Colonic mucosa (tissue), 4 donors: ENCODE results near the gene CTAGE4. TPM values are rescaled to one million over a fixed set of nuclear protein-coding genes. Genes with fewer than 3 reads are reported as not detected.
"Not testable (repeated sequence)": the region's sequence is repeated elsewhere in the genome, so short reads cannot be mapped to it uniquely, and the experiment has no call there.

Experiments used
- DNase-seq: peaks from one replicate; pipeline ENCODE4 v3.0.0-alpha.2; 2020
- H3K27ac ChIP-seq: fragments of 200-600 bp; one replicate; pipeline ENCODE4 v1.8.0; 2021
- H3K27me3 ChIP-seq: fragments of 200-600 bp; one replicate; pipeline ENCODE4 v1.8.0; 2021
- H3K36me3 ChIP-seq: fragments of 200-600 bp; one replicate; pipeline ENCODE4 v1.8.0; 2021
- H3K4me1 ChIP-seq: fragments of 200-600 bp; one replicate; pipeline ENCODE4 v1.8.0; 2021; ENCODE audit warnings: mild to moderate bottlenecking
- H3K4me3 ChIP-seq: fragments of 200-600 bp; one replicate; pipeline ENCODE4 v1.8.0; 2021
- H3K9ac ChIP-seq, 2 donors: one replicate each; pipeline ENCODE4 v1.7.0; 2013; ENCODE audit warnings: control low read depth in 2 of 2, low read depth in 2 of 2, low read length in 2 of 2
- H3K9me3 ChIP-seq: fragments of 200-600 bp; one replicate; pipeline ENCODE4 v1.8.0; 2021
- CTCF ChIP-seq: fragments of 200-600 bp; IDR thresholded peaks from one replicate; pipeline ENCODE4 v1.8.0; 2022; ENCODE audit warnings: antibody characterized with exemption, mild to moderate bottlenecking
- intact Hi-C: fragments of 100-400 bp; cut with DNase I; formaldehyde crosslinking; loops from one replicate; pipeline ENCODE4 v1.14.1; 2022
- total RNA-seq, 2 donors: library from RNA; stranded (reverse); fragmentation: NEBNext Ultra II Directional in 1 of 2; extraction: Animal tissue kit (Norgen Biotek cat#: 25700) in 1 of 2; gene quantifications; one replicate each; pipeline ENCODE4 v1.2.1, GENCODE V29; 2021
- donor health status: healthy.
- donor health status: DM: no; HTN: no; CAD: no.
- donor health status: DM: no; HTN: no; CAD: no.

The CTAGE4 gene
- total RNA-seq, 2 donors from 2014 or later, result 9.9 to 12.1 TPM

DNA sequence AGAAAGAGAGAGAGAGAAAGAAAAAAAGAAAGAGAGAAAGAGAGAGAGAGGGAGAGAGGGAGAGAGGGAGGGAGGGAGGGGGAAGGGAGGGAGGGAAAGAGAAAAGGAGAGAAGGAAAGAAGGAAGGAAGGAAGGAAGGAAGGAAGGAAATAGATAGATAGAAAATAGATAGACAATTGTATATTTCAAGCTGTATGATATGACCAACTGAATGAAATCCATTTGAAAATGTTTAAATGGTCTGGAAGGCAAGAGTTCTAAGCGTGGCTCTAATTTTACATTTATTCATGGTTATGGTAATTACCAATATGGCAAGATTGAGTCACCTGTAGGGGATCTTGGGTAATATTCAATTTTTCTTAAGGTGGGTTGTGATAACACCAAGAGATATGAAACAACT is 24.4 kb upstream of the CTAGE4 start:
- H3K27me3 ChIP-seq, result no peaks in the 10 kb centered on the region
- H3K9me3 ChIP-seq, result no peaks in the 10 kb centered on the region
- H3K9ac ChIP-seq, result no peak overlapping the region
- intact Hi-C loops, result no loop called here
- DNase-seq, result no peak
- no peak overlapping the region for H3K4me3 ChIP-seq
- no peak overlapping the region for H3K27ac ChIP-seq
- no peak for TF ChIP-seq CTCF
- no peaks in the 10 kb centered on the region for H3K36me3 ChIP-seq
- H3K4me1 ChIP-seq, result no peaks in the 10 kb centered on the region

- TF ChIP-seq CTCF, result no peak
- Histone ChIP-seq H3K4me3 (no peak overlapping the region), H3K9me3 (no peaks in the 10 kb centered on the region), H3K36me3 (no peaks in the 10 kb centered on the region), H3K4me1 (no peaks in the 10 kb centered on the region), H3K27ac (no peak overlapping the region), H3K27me3 (no peaks in the 10 kb centered on the region), H3K9ac (no peak overlapping the region)
- intact Hi-C loops, result no loop called here
- DNase-seq, result no peak
Measured at GRCh38 chr7:144164784-144165183, 18.5 kb upstream of the CTAGE4 start.

DNA sequence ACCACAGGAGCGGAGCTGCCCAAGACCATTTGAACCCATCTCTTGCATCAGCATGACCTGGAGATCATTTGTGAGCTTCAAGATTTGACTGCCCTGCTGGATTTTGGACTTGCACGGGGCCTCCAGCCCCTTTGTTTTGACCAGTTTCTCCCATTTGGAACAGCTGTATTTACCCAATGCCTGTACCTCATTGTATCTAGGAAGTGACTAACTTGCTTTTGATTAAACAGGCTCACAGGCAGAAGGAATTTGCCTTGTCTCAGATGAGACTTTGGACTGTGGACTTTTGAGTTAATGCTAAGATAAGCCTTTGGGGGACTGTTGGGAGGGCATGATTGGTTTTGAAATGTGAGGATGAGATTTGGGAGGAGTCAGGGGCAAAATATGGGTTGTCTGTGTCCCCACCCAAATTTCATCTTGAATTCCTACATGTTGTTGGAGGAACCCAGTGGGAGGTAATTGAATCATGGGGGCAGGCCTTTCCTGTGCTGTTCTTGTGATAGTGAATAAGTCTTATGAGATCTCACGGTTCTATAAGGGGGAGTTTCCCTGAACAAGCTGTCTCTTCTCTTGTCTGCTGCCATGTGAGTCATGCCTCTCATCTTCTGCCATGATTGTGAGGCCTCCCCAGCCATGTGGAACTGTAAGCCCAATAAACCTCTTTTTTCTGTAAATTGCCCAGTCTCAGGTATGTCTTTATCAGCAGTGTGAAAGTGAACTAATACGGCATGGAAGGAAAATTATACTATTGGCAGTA is 11.5 kb upstream of the CTAGE4 start:
- not testable (repeated sequence) for H3K9me3 ChIP-seq, DNase-seq, H3K27ac ChIP-seq, H3K9ac ChIP-seq, H3K4me3 ChIP-seq, H3K27me3 ChIP-seq, H3K4me1 ChIP-seq, H3K36me3 ChIP-seq
- intact Hi-C loops, result loop anchor here (5.0 kb wide), 1 partner anchor 231 kb away; the partner anchor contains the start of gene NOBOX

GRCh38 chr7:144174613-144175012 is 8.7 kb upstream of the CTAGE4 start:
- Histone ChIP-seq H3K9me3 (no peaks in the 10 kb centered on the region), H3K4me1 (no peaks in the 10 kb centered on the region), H3K9ac (no peak overlapping the region), H3K27me3 (no peaks in the 10 kb centered on the region), H3K4me3 (no peak overlapping the region), H3K27ac (no peak overlapping the region), H3K36me3 (no peaks in the 10 kb centered on the region)
- intact Hi-C loops, result loop anchor here (5.0 kb wide), 1 partner anchor 228 kb away; the partner anchor contains the start of gene NOBOX
- no peak for DNase-seq
- no peak for TF ChIP-seq CTCF

GRCh38 chr7:144178380-144179164 is 4.7 kb upstream of the CTAGE4 start:
- H3K4me1 ChIP-seq, H3K36me3 ChIP-seq, H3K9ac ChIP-seq, intact Hi-C loops, H3K27ac ChIP-seq, H3K9me3 ChIP-seq, H3K27me3 ChIP-seq, H3K4me3 ChIP-seq: not testable (repeated sequence)
- peak; percentile 21 for DNase-seq
- peak; percentile 36 for TF ChIP-seq CTCF

GRCh38 chr7:144179165-144179479 is 4.1 kb upstream of the CTAGE4 start:
- H3K9ac ChIP-seq, DNase-seq, H3K27me3 ChIP-seq, H3K4me3 ChIP-seq, H3K9me3 ChIP-seq, H3K4me1 ChIP-seq, intact Hi-C loops, H3K36me3 ChIP-seq, H3K27ac ChIP-seq: not testable (repeated sequence)

DNA sequence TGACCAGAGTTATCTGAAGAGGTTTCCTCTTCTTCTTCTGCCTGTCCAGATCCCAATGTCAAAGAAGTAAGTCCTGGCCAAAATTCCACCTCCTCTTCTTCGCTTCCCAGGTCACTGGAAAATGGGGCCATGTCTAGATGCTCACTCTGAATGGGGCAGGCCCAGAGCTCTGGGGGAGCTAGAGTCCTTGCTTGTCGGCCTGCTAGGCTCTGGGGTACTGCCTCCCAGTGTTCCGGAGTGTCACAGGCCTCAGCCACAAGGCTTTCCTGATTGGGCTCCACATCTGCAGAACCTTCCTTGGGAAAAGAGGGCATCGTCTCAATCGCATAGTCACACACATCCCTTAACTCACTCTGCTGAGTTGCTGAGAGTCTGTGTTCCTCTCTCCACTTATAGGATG is 4.6 kb downstream of the CTAGE4 start:
- H3K9ac ChIP-seq, DNase-seq, H3K36me3 ChIP-seq, H3K27me3 ChIP-seq, H3K4me1 ChIP-seq, H3K27ac ChIP-seq, H3K4me3 ChIP-seq, H3K9me3 ChIP-seq, intact Hi-C loops: not testable (repeated sequence)

DNA sequence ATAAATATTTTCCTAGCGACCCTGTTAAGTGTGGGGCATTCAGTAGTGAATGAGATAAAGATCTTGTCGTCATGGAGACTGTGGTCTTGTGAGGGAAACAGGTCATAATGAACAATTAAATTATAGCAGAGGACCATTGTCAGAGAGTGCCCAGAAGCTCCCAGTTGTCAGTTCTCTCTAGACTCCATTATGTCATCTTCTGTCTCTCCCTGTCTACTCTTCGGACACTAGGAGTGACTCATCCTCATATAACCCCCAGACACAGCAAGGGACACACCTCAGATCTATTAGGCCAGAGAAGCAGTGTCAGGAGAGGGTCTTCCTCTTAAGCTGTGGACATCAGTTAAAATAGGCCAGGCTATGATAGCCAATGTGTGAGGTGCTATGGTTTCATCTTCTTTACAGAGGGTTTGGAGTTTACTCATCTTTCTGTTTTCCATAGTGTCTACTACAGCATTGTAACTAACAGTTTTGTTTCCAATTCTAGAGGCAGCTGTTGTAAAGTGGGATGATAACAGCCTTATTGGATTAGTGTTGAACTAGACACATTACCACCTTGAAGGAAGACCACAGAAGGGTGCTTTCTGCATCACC is 5.4 kb downstream of the CTAGE4 start:
- H3K27ac ChIP-seq, H3K36me3 ChIP-seq, DNase-seq, H3K4me1 ChIP-seq, H3K27me3 ChIP-seq, H3K4me3 ChIP-seq, intact Hi-C loops, H3K9ac ChIP-seq, H3K9me3 ChIP-seq: not testable (repeated sequence)

GRCh38 chr7:144193782-144194181 is 10.5 kb downstream of the CTAGE4 start:
- intact Hi-C loops, H3K9me3 ChIP-seq, DNase-seq, H3K4me1 ChIP-seq, H3K4me3 ChIP-seq, H3K27ac ChIP-seq, H3K36me3 ChIP-seq, H3K9ac ChIP-seq, H3K27me3 ChIP-seq: not testable (repeated sequence)
